Spleen (tissue), 11 donors: Measurements from ENCODE around the gene PRTG. TPM values are rescaled to one million over a fixed set of nuclear protein-coding genes. Genes with fewer than 3 reads are reported as not detected.

Experiments used
- DNase-seq: peaks from one replicate; pipeline ENCODE4 v3.0.0-alpha.2; 2020
- H3K27ac ChIP-seq, 8 donors: fragments of 200-600 bp; sonication (generic) in 7 of 8; 1 replicate in 4 of 8; 2 replicates in 4 of 8; pipeline versions ENCODE4 v1.5.0 to v1.8.0; 2016 to 2021; ENCODE audit warnings: inconsistent platforms in 4 of 8, mild to moderate bottlenecking in 4 of 8, moderate library complexity in 1 of 8
- H3K27me3 ChIP-seq, 7 donors: fragments of 200-600 bp; sonication (generic) in 6 of 7; replicated peaks in 1 of 7; 1 replicate in 4 of 7; 2 replicates in 3 of 7; pipeline versions ENCODE4 v1.5.0 to v1.8.0; 2016 to 2021; ENCODE audit warnings: inconsistent platforms in 3 of 7, mild to moderate bottlenecking in 1 of 7
- H3K36me3 ChIP-seq, 6 donors: fragments of 200-600 bp; sonication (generic) in 5 of 6; 1 replicate in 4 of 6; 2 replicates in 2 of 6; pipeline versions ENCODE4 v1.5.0 to v1.8.0; 2016 to 2021; ENCODE audit warnings: inconsistent platforms in 2 of 6
- H3K4me1 ChIP-seq, 6 donors: fragments of 200-600 bp; sonication (generic) in 5 of 6; 1 replicate in 3 of 6; 2 replicates in 3 of 6; pipeline versions ENCODE4 v1.5.0 to v1.8.0; 2016 to 2021; ENCODE audit warnings: inconsistent platforms in 3 of 6
- H3K4me3 ChIP-seq, 8 donors: fragments of 200-600 bp; sonication (generic) in 7 of 8; 1 replicate in 4 of 8; 2 replicates in 4 of 8; pipeline versions ENCODE4 v1.5.0 to v1.8.0; 2016 to 2021; ENCODE audit warnings: inconsistent platforms in 4 of 8, mild to moderate bottlenecking in 4 of 8, moderate library complexity in 2 of 8
- H3K9me3 ChIP-seq, 8 donors: fragments of 200-600 bp; sonication (generic) in 7 of 8; 1 replicate in 4 of 8; 2 replicates in 4 of 8; pipeline versions ENCODE4 v1.5.0 to v1.8.0; 2016 to 2021; ENCODE audit warnings: inconsistent platforms in 4 of 8
- CTCF ChIP-seq, 11 experiments: fragments of 200-600 bp in 7 of 11; fragments of 450-650 bp in 4 of 11; sonication (generic) in 4 of 11; IDR thresholded peaks in 8 of 11; conservative IDR thresholded peaks in 3 of 11; 1 replicate in 7 of 11; 2 replicates in 4 of 11; pipeline versions ENCODE4 v1.4.0 to v1.8.0; 2016 to 2021; ENCODE audit warnings: antibody characterized with exemption in 11 of 11, inconsistent platforms in 4 of 11, mild to moderate bottlenecking in 1 of 11
- POLR2A ChIP-seq, 3 donors: fragments of 450-650 bp; IDR thresholded peaks; one replicate each; pipeline ENCODE4 v1.5.1; 2017; ENCODE audit warnings: antibody characterized with exemption in 3 of 3, mild to moderate bottlenecking in 1 of 3
- POLR2AphosphoS5 ChIP-seq, 3 donors: sonication (generic); formaldehyde crosslinking; IDR thresholded peaks; one replicate each; pipeline ENCODE4 v1.5.1; 2017; ENCODE audit warnings: antibody characterized with exemption in 3 of 3
- WGBS, 5 donors: extraction: QIAGEN DNeasy Blood & Tissue Kit in 3 of 5; methylation state at CpG; one replicate each; pipeline versions ENCODE4 v1.1.5 to v1.1.7; 2013 to 2018; 5-methylcytosine and 5-hydroxymethylcytosine counted together
- intact Hi-C: fragments of 100-400 bp; cut with DNase I; formaldehyde crosslinking; loops from one replicate; pipeline ENCODE4 v1.15.0; 2023; ENCODE audit warnings: low total_unique reads
- polyA plus RNA-seq, 3 donors: library from polyadenylated mRNA; stranded (reverse); fragments of 200-250 nt; gene quantifications; one replicate each; pipeline ENCODE4 v1.2.1, GENCODE V29; 2013
- total RNA-seq, 7 donors: library from RNA; depleted of rRNA in 3 of 7; stranded (reverse); fragments of >200 nt in 3 of 7; fragmentation: NEBNext Ultra II Directional in 4 of 7; extraction: Animal tissue kit (Norgen Biotek cat#: 25700) in 4 of 7; gene quantifications; one replicate each; pipeline versions ENCODE4 v1.1.0 to v1.2.1, GENCODE V29; 2016 to 2021
- donor health status: healthy with polysubstance abuse.
- donor health status: DM: no; HTN: no; CAD: no; lungs with moderate emphysema.
- donor health status: DM: no; HTN: no; CAD: no.
- donor health status: Bipolar disorder and iron deficiency.
- donor health status: healthy.
- donor health status: DM: no; HTN: no; CAD: no.
- donor health status: DM: yes; HTN: yes; CAD: no.

The PRTG gene
- total and polyA plus RNA-seq, 10 donors, result 0.02 to 1.4 (median 0.49) TPM

DNA sequence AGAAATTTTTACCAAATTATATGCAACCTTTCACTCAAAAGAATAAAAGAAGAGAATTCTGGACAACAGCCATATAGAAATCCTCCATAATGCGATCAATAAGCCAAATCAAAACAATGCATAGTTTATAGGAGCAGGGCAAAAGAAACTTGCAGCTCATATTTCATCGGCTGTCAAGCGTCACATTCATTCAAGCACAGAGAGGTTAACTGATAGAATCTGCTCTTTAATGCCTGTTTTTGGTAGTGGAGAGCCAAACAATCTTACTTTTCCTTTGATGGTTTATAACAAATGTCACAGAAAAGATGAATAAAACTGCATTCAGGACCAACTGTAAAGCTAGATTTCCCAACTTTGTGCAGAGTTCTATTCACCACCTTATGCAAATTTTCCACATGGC is 35.4 kb downstream of the PRTG start:
- WGBS, 5 donors, result 89 to 92% (median 91%) methylated on average over 3 of the region's 3 CpGs

DNA sequence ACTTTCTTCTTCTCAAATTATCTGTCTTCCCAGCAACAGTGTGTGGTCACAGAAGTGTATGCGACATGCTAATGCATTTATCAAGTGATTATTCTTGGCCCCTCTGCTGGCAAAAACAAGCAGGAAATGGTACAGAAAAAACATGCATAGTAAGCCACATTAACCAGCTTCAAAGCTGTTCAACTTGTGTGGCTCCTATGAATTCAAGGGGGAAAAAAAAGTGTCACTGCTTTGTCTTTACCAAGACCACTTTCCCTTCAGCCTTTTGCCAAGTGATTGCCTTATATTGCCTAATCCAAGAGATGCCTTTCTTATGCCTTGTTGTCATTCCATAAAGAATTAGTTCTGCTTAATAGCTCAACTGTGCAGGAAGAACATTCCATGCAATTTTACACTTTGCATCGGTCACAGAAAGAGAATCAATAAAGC is 39.1 kb downstream of the PRTG start:
- H3K27ac ChIP-seq, result no peak overlapping the region
- no peaks in the 10 kb centered on the region for H3K4me1 ChIP-seq
- H3K4me3 ChIP-seq, result no peak overlapping the region
- 42 to 63% (median 54%) methylated on average over 2 of the region's 2 CpGs for WGBS, 5 donors
- DNase-seq, result no peak
- no peak for TF ChIP-seq CTCF (IDR thresholded peaks at IDR 0.05 in 8 of 11, conservative IDR thresholded peaks at IDR 0.05 in 3 of 11)
- no peaks in the 10 kb centered on the region for H3K9me3 ChIP-seq
- intact Hi-C loops, result no loop called here
- H3K36me3 ChIP-seq, result no peaks in the 10 kb centered on the region
- H3K27me3 ChIP-seq, result no peaks in the 10 kb centered on the region

More for the DNA sequence above, 35.4 kb downstream of the PRTG start:
- no peak for DNase-seq
- Histone ChIP-seq H3K27ac (no peak overlapping the region), H3K4me1 (no peaks in the 10 kb centered on the region), H3K36me3 (no peaks in the 10 kb centered on the region), H3K9me3 (no peaks in the 10 kb centered on the region), H3K27me3 (peaks cover 0 to 7% (median 0%) of the 10 kb centered on the region in 7 donors), H3K4me3 (no peak overlapping the region)
- no peak for TF ChIP-seq CTCF (IDR thresholded peaks at IDR 0.05 in 8 of 11, conservative IDR thresholded peaks at IDR 0.05 in 3 of 11)
- no peak for TF ChIP-seq POLR2A (IDR thresholded peaks at IDR 0.05)
- no peak for TF ChIP-seq POLR2AphosphoS5 (IDR thresholded peaks at IDR 0.05)
- intact Hi-C loops, result no loop called here

- DNase-seq, result no peak
- H3K36me3 ChIP-seq, result no peaks in the 10 kb centered on the region
- H3K27me3 ChIP-seq, result peaks cover 0 to 4% (median 0%) of the 10 kb centered on the region in 7 donors
- H3K27ac ChIP-seq, result no peak overlapping the region
- H3K9me3 ChIP-seq, result no peaks in the 10 kb centered on the region
- intact Hi-C loops, result no loop called here
- no peak for TF ChIP-seq CTCF (IDR thresholded peaks at IDR 0.05 in 8 of 11, conservative IDR thresholded peaks at IDR 0.05 in 3 of 11)
- no peak for TF ChIP-seq POLR2AphosphoS5 (IDR thresholded peaks at IDR 0.05)
- no peak for TF ChIP-seq POLR2A (IDR thresholded peaks at IDR 0.05)
- no peaks in the 10 kb centered on the region for H3K4me1 ChIP-seq
- H3K4me3 ChIP-seq, result no peak overlapping the region
- WGBS, 5 donors, result 88 to 98% (median 94%) methylated on average over 6 of the region's 6 CpGs
Observed at GRCh38 chr15:55700876-55701275, 42.1 kb downstream of the PRTG start.

GRCh38 chr15:55698653-55699052 is 44.3 kb downstream of the PRTG start:
- intact Hi-C loops, result no loop called here
- Histone ChIP-seq H3K36me3 (no peaks in the 10 kb centered on the region), H3K27me3 (peaks cover 0 to 4% (median 0%) of the 10 kb centered on the region in 7 donors), H3K4me3 (no peak overlapping the region), H3K27ac (no peak overlapping the region), H3K4me1 (no peaks in the 10 kb centered on the region), H3K9me3 (no peaks in the 10 kb centered on the region)
- TF ChIP-seq CTCF (IDR thresholded peaks at IDR 0.05 in 8 of 11, conservative IDR thresholded peaks at IDR 0.05 in 3 of 11), result no peak
- TF ChIP-seq POLR2A (IDR thresholded peaks at IDR 0.05), result no peak
- TF ChIP-seq POLR2AphosphoS5 (IDR thresholded peaks at IDR 0.05), result no peak
- WGBS, 5 donors, result 82 to 91% (median 86%) methylated on average over 4 of the region's 4 CpGs
- no peak for DNase-seq
